Hepatocyte (in vitro differentiated cells): Measurements from ENCODE around the gene METTL6. TPM values are rescaled to one million over a fixed set of nuclear protein-coding genes. Genes with fewer than 3 reads are reported as not detected.

Experiments used
- DNase-seq: peaks from one replicate; pipeline ENCODE4 v3.0.0-alpha.2; 2016; ENCODE audit warnings: low spot score
- H2AFZ ChIP-seq: fragments of 200-600 bp; sonication (generic); 2 replicates; pipeline ENCODE4 v1.6.0; 2016; ENCODE audit warnings: antibody characterized with exemption, mild to moderate bottlenecking
- H3K27ac ChIP-seq: fragments of 200-600 bp; sonication (generic); 2 replicates; pipeline ENCODE4 v1.5.1; 2016; ENCODE audit warnings: mild to moderate bottlenecking
- H3K27me3 ChIP-seq: fragments of 200-600 bp; sonication (generic); 2 replicates; pipeline ENCODE4 v1.6.1; 2016
- H3K36me3 ChIP-seq: fragments of 200-600 bp; sonication (generic); replicated peaks from 2 replicates; pipeline ENCODE4 v1.5.1; 2016; ENCODE audit warnings: low read depth; ENCODE audit not compliant: insufficient read depth
- H3K4me1 ChIP-seq: fragments of 200-600 bp; sonication (generic); 2 replicates; pipeline ENCODE4 v1.5.1; 2016; ENCODE audit warnings: mild to moderate bottlenecking, moderate library complexity; ENCODE audit not compliant: insufficient read depth
- H3K4me2 ChIP-seq: fragments of 200-600 bp; sonication (generic); 2 replicates; pipeline ENCODE4 v1.6.0; 2016
- H3K4me3 ChIP-seq: fragments of 200-600 bp; sonication (generic); 2 replicates; pipeline ENCODE4 v1.5.1; 2016; ENCODE audit warnings: mild to moderate bottlenecking
- H3K79me2 ChIP-seq: fragments of 200-600 bp; sonication (generic); 2 replicates; pipeline ENCODE4 v1.6.0; 2017; ENCODE audit warnings: mild to moderate bottlenecking
- H3K9me2 ChIP-seq: fragments of 200-600 bp; sonication (generic); replicated peaks from 2 replicates; pipeline ENCODE4 v1.6.0; 2017; ENCODE audit warnings: mild to moderate bottlenecking; ENCODE audit not compliant: insufficient read depth
- H3K9me3 ChIP-seq: fragments of 200-600 bp; sonication (generic); 2 replicates; pipeline ENCODE4 v1.5.1; 2016; ENCODE audit warnings: low read depth, mild to moderate bottlenecking
- H4K20me1 ChIP-seq: fragments of 200-600 bp; sonication (generic); 2 replicates; pipeline ENCODE4 v1.6.0; 2016; ENCODE audit warnings: mild to moderate bottlenecking; ENCODE audit not compliant: insufficient read depth, poor library complexity, severe bottlenecking
- EZH2 ChIP-seq: fragments of 200-600 bp; sonication (generic); IDR thresholded peaks from 2 replicates; pipeline ENCODE4 v1.6.1; 2016; ENCODE audit warnings: antibody characterized with exemption, mild to moderate bottlenecking, borderline replicate concordance
- EZH2phosphoT487 ChIP-seq: fragments of 200-600 bp; sonication (generic); IDR thresholded peaks from one replicate; pipeline ENCODE4 v1.6.1; 2018; ENCODE audit warnings: antibody characterized with exemption, mild to moderate bottlenecking, low read depth, moderate library complexity; ENCODE audit not compliant: unreplicated experiment, severe bottlenecking
- WGBS: methylation state at CpG from one replicate; pipeline ENCODE4 v1.1.6; 2016; ENCODE audit warnings: low lambda C conversion rate; ENCODE audit errors: missing lambda C conversion rate; 5-methylcytosine and 5-hydroxymethylcytosine counted together
- polyA plus RNA-seq: library from polyadenylated mRNA; unstranded; fragments of >200 nt; fragmentation: Nextera tagmentation; extraction: Ambion mirVana; gene quantifications from 2 replicates; pipeline ENCODE4 v1.2.1, GENCODE V29; 2016
- total RNA-seq: library from RNA; depleted of rRNA; stranded (reverse); fragments of >200 nt; gene quantifications from 2 replicates; pipeline ENCODE4 v1.2.3, GENCODE V29; 2014
- TF ChIP-seq, protein P1 (sequence below): fragments of 200-600 bp; sonication (generic); IDR thresholded peaks from 2 replicates; pipeline ENCODE4 v1.5.1; 2016; ENCODE audit warnings: antibody characterized with exemption, mild to moderate bottlenecking; ENCODE audit not compliant: poor library complexity

Gene METTL6
- total and polyA plus RNA-seq, 2 experiments from 2014 or later = 13.4 to 21.4 TPM

DNA sequence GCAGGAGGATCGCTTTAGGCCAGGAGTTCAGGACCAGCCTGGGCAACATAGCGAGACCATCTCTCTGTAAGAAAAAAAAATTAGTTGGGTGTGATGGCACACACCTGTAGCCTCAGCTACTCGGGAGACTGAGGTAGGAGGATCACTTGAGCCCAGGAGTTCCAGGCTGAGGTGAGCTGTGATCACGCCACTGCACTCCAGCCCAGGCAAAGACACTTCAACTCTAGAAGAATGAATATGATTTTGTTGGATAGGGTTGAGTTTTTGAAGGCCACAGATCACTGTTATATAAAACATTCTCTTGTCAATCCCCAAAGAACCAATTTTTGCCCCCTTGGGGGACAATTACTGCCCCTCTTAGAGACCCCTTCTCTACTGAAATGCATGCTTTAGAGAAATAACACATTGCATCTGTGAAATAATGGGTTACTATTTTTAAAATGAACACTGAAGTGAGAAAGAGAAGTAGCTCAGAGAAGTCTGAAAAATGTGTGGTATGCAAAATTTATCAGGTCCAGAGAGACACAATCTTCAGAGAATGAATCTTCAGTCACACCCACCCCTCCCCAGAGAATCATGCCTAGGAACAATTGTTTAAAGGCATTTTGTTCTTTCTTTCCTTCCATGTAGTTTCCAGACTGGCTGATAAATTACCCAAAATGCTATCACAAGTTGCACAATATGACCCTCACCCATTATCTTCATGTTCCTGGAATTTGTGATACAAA lies 42.7 kb downstream of the METTL6 start:
- H3K36me3 ChIP-seq = no peaks in the 10 kb centered on the region
- H3K4me3 ChIP-seq = no peak overlapping the region
- no peaks in the 10 kb centered on the region for H3K9me2 ChIP-seq
- TF ChIP-seq EZH2phosphoT487 = no peak
- TF ChIP-seq, protein P1, sequence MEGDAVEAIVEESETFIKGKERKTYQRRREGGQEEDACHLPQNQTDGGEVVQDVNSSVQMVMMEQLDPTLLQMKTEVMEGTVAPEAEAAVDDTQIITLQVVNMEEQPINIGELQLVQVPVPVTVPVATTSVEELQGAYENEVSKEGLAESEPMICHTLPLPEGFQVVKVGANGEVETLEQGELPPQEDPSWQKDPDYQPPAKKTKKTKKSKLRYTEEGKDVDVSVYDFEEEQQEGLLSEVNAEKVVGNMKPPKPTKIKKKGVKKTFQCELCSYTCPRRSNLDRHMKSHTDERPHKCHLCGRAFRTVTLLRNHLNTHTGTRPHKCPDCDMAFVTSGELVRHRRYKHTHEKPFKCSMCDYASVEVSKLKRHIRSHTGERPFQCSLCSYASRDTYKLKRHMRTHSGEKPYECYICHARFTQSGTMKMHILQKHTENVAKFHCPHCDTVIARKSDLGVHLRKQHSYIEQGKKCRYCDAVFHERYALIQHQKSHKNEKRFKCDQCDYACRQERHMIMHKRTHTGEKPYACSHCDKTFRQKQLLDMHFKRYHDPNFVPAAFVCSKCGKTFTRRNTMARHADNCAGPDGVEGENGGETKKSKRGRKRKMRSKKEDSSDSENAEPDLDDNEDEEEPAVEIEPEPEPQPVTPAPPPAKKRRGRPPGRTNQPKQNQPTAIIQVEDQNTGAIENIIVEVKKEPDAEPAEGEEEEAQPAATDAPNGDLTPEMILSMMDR = no peak
- TF ChIP-seq EZH2 = no peak
- H3K4me2 ChIP-seq = no peak overlapping the region
- no peaks in the 10 kb centered on the region for H3K27me3 ChIP-seq
- H4K20me1 ChIP-seq = no peaks in the 10 kb centered on the region
- WGBS = 88% methylated on average over 4 of the region's 4 CpGs
- no peak overlapping the region for H3K27ac ChIP-seq
- DNase-seq = no peak
- no peaks in the 10 kb centered on the region for H3K9me3 ChIP-seq
- no peak overlapping the region for H2AFZ ChIP-seq
- H3K79me2 ChIP-seq = no peaks in the 10 kb centered on the region
- no peaks in the 10 kb centered on the region for H3K4me1 ChIP-seq

DNA sequence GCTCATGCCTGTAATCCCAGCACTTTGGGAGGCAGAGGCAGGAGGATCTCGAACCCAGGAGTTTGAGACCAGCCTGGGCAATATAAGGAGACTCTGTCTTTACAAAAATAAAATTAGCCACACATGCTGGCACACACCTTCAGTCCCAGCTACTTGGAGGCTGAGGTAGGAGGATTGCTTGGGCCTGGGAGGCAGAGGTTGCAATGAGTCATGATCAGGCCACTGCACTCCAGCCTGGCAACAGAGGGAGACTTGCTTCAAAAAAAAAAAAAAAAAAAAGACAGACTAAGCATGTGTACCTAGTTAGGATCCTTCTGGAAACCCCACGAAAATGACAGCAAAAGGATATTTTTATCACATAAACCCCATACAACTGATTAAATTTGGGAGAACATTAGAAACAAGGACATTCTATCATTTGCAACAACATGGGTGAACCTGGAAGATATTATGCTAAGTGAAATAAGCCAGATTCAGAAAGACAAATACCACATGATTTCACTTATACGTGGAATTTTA lies 44.9 kb downstream of the METTL6 start:
- Histone ChIP-seq H4K20me1 (no peaks in the 10 kb centered on the region), H2AFZ (no peak overlapping the region), H3K27ac (no peak overlapping the region), H3K9me2 (no peaks in the 10 kb centered on the region), H3K79me2 (no peaks in the 10 kb centered on the region), H3K4me3 (no peak overlapping the region), H3K9me3 (no peaks in the 10 kb centered on the region), H3K27me3 (no peaks in the 10 kb centered on the region), H3K4me2 (no peak overlapping the region), H3K4me1 (no peaks in the 10 kb centered on the region), H3K36me3 (no peaks in the 10 kb centered on the region)
- WGBS = 82% methylated on average over 3 of the region's 3 CpGs
- TF ChIP-seq, protein P1 = no peak
- no peak for TF ChIP-seq EZH2
- TF ChIP-seq EZH2phosphoT487 = no peak
- no peak for DNase-seq

DNA sequence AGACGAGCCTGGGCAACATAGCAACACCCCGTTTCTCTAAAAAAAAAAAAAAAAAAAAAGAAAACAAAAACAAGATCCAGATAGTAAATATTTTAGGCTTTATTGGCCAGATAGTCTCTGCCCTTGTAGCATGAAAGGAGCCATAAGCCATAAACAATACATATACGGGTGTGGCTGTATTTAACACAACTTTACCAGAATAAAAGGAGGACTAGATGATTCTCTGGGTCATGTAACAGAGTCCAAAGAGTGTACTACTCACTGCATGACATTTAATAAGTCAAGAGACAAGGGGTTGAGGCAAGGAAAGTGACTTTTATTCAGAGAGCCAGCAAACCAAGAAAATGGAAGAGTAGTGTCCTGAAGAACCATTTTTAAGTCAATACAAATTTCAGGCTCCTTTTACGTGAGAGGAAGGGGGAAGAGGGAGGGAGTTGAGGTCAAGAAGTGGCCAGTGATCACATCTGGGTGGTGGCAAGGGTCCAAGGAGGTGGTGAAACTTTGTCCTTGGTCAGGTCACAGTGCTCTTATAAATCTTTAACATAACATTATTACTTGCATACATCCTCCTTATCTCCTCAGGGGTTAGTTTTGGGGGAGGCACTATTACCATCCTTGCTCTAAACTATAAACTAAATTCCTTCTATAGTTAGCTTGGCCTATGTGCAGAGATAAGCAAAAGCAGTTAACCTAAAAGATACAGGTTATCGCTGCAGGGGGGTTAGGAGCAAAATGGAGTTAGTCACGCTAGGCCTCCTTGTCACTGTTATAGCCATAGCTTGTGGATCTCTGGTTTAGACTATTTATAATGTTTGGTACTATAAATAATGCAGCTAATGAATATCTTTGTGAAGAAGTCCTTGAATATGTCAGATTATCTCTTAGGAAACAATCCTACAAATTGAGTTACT lies 46.1 kb downstream of the METTL6 start:
- TF ChIP-seq EZH2 = no peak
- no peak for TF ChIP-seq EZH2phosphoT487
- TF ChIP-seq, protein P1 = no peak
- Histone ChIP-seq H3K4me2 (no peak overlapping the region), H2AFZ (no peak overlapping the region)

More for the DNA sequence above, 46.1 kb downstream of the METTL6 start:
- no peak overlapping the region for H3K4me3 ChIP-seq
- H3K27me3 ChIP-seq = no peaks in the 10 kb centered on the region
- no peaks in the 10 kb centered on the region for H3K9me2 ChIP-seq
- no peaks in the 10 kb centered on the region for H3K4me1 ChIP-seq
- H3K9me3 ChIP-seq = no peaks in the 10 kb centered on the region
- no peak overlapping the region for H3K27ac ChIP-seq
- H4K20me1 ChIP-seq = no peaks in the 10 kb centered on the region
- WGBS = 76% methylated on average over 6 of the region's 6 CpGs
- H3K36me3 ChIP-seq = no peaks in the 10 kb centered on the region
- no peak for DNase-seq
- no peaks in the 10 kb centered on the region for H3K79me2 ChIP-seq
